OCI-LY7 (cell line): ENCODE data around the gene RRP15. TPM values are rescaled to one million over a fixed set of nuclear protein-coding genes. Genes with fewer than 3 reads are reported as not detected.

Experiments
- BruUV-seq: library from RNA; stranded (reverse); fragments of 400-500 nt; replicated peaks from 2 replicates; lab custom pipeline; 2021; lab: Mats Ljungman, UMichigan
- CTCF ChIA-PET: fragments of 300-600 bp; sonication (Branson Sonifier 250); formaldehyde crosslinking; loops from one replicate; lab custom pipeline; 2022; ENCODE audit warnings: antibody characterized with exemption; ENCODE audit not compliant: unreplicated experiment; lab: Charles Lee
- POLR2A ChIA-PET: fragments of 300-600 bp; sonication (Branson Sonifier 250); formaldehyde crosslinking; loops from one replicate; lab custom pipeline; 2022; ENCODE audit warnings: antibody characterized with exemption; lab: Charles Lee
- DNase-seq: peaks from one replicate; pipeline ENCODE4 v3.0.0-alpha.2; 2015; ENCODE audit warnings: low spot score
- H2AFZ ChIP-seq: fragments of 200-600 bp; sonication (generic), shearing (Covaris generic); 2 replicates; pipeline ENCODE4 v1.6.1; 2014; ENCODE audit warnings: mild to moderate bottlenecking, antibody characterized with exemption, low read length, moderate library complexity
- H3K27ac ChIP-seq: fragments of 200-600 bp; sonication (generic); 2 replicates; pipeline ENCODE4 v1.5.1; 2014; ENCODE audit warnings: mixed run types, low read depth, mild to moderate bottlenecking, moderate library complexity, low read length, inconsistent platforms; ENCODE audit not compliant: poor library complexity, severe bottlenecking
- H3K36me3 ChIP-seq: fragments of 200-600 bp; sonication (generic); 2 replicates; pipeline ENCODE4 v1.6.1; 2014; ENCODE audit warnings: mild to moderate bottlenecking, antibody characterized with exemption, low read length, moderate library complexity, mixed read lengths; ENCODE audit not compliant: insufficient read depth
- H3K4me1 ChIP-seq: fragments of 200-600 bp; sonication (generic); 2 replicates; pipeline ENCODE4 v1.5.1; 2014; ENCODE audit warnings: mild to moderate bottlenecking, low read length; ENCODE audit not compliant: insufficient read depth, poor library complexity, severe bottlenecking
- H3K4me2 ChIP-seq: fragments of 200-600 bp; sonication (generic); 2 replicates; pipeline ENCODE4 v1.6.1; 2014; ENCODE audit warnings: mild to moderate bottlenecking, low read length
- H3K4me3 ChIP-seq: fragments of 200-600 bp; sonication (generic); 2 replicates; pipeline ENCODE4 v1.5.1; 2014; ENCODE audit warnings: mild to moderate bottlenecking, low read depth, low read length; ENCODE audit not compliant: poor library complexity, severe bottlenecking
- H3K79me2 ChIP-seq: fragments of 200-600 bp; sonication (generic); 2 replicates; pipeline ENCODE4 v1.6.1; 2016; ENCODE audit warnings: low read depth, mild to moderate bottlenecking, low read length, moderate library complexity, mixed read lengths; ENCODE audit not compliant: insufficient read depth
- H3K9me2 ChIP-seq: fragments of 200-600 bp; sonication (generic); 2 replicates; pipeline ENCODE4 v1.6.1; 2016; ENCODE audit warnings: mild to moderate bottlenecking, low read length, mixed read lengths; ENCODE audit not compliant: insufficient read depth
- H3K9me3 ChIP-seq: fragments of 200-600 bp; sonication (generic); 2 replicates; pipeline ENCODE4 v1.6.1; 2014; ENCODE audit warnings: mild to moderate bottlenecking, mixed run types, low read length, mixed read lengths
- H4K20me1 ChIP-seq: fragments of 200-600 bp; sonication (generic); 2 replicates; pipeline ENCODE4 v1.6.1; 2014; ENCODE audit warnings: mild to moderate bottlenecking, antibody characterized with exemption, low read length, moderate library complexity, mixed read lengths; ENCODE audit not compliant: insufficient read depth
- CTCF ChIP-seq: fragments of 200-600 bp; sonication (generic); conservative IDR thresholded peaks from 2 replicates; pipeline ENCODE4 v1.5.1; 2014; ENCODE audit warnings: mild to moderate bottlenecking, antibody characterized with exemption, low read length, moderate library complexity, mixed read lengths
- EZH2phosphoT487 ChIP-seq: fragments of 200-600 bp; sonication (generic); IDR thresholded peaks from 2 replicates; pipeline ENCODE4 v1.6.1; 2018; ENCODE audit warnings: low read depth, borderline replicate concordance, mild to moderate bottlenecking, mixed run types, antibody characterized with exemption, low read length, moderate library complexity, mixed read lengths
- intact Hi-C: fragments of 100-400 bp; cut with micrococcal nuclease; formaldehyde crosslinking; loops from one replicate; pipeline ENCODE4 v1.10.0; 2022; ENCODE audit not compliant: unreplicated experiment
- total RNA-seq, 2 experiments: library from RNA; depleted of rRNA in 1 of 2; stranded (reverse); fragments of >200 nt in 1 of 2; shearing (Covaris generic) in 1 of 2; gene quantifications; 2 replicates each; pipeline ENCODE4 v1.2.3, GENCODE V29; 2014 to 2022

RRP15 gene
- total RNA-seq, 2 experiments from 2014 or later: 7.2 to 21.9 TPM

DNA sequence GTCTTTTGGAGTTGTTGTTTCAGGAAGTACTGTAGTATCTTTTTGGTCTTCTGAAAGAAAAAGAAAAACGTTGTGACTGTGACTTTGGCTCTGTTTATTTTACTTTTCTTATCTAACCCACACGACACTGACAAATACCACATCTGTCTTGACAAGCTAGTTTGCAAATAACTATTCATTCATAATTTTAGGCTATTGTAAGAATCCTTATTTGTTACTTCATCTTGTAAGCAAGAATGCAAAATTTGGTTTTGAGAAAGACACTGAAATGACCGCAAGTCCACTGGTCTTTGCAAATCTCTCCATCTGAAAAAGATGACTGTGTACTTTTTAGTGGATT is 72.8 kb downstream of the RRP15 start:
- intact Hi-C loops: no loop called here
- no peaks in the 10 kb centered on the region for H3K36me3 ChIP-seq
- H3K4me2 ChIP-seq: no peak overlapping the region
- H3K4me1 ChIP-seq: no peaks in the 10 kb centered on the region
- H4K20me1 ChIP-seq: no peaks in the 10 kb centered on the region
- no peak overlapping the region for H3K4me3 ChIP-seq
- POLR2A ChIA-PET: no interaction called here
- CTCF ChIA-PET: no interaction called here
- no peak for DNase-seq
- no peak overlapping the region for H2AFZ ChIP-seq
- TF ChIP-seq CTCF (no peak), EZH2phosphoT487 (no peak)
- no peak overlapping the region for H3K27ac ChIP-seq
- no TSS peak for BruUV-seq
- H3K9me2 ChIP-seq: no peaks in the 10 kb centered on the region
- no peaks in the 10 kb centered on the region for H3K79me2 ChIP-seq
- no peaks in the 10 kb centered on the region for H3K9me3 ChIP-seq

GRCh38 chr1:218361298-218362065 is 76.4 kb downstream of the RRP15 start:
- no peak for DNase-seq
- Histone ChIP-seq H3K4me3 (no peak overlapping the region), H3K4me2 (no peak overlapping the region), H2AFZ (no peak overlapping the region), H3K27ac (no peak overlapping the region), H3K9me3 (no peaks in the 10 kb centered on the region), H4K20me1 (no peaks in the 10 kb centered on the region), H3K79me2 (no peaks in the 10 kb centered on the region), H3K36me3 (no peaks in the 10 kb centered on the region), H3K4me1 (no peaks in the 10 kb centered on the region), H3K9me2 (no peaks in the 10 kb centered on the region)
- intact Hi-C loops: no loop called here
- no TSS peak for BruUV-seq
- TF ChIP-seq CTCF: peak; percentile 61
- no peak for TF ChIP-seq EZH2phosphoT487
- CTCF ChIA-PET: no interaction called here
- POLR2A ChIA-PET: no interaction called here

- Histone ChIP-seq H3K36me3 (no peaks in the 10 kb centered on the region), H3K9me3 (no peaks in the 10 kb centered on the region), H4K20me1 (no peaks in the 10 kb centered on the region), H3K4me2 (no peak overlapping the region), H3K9me2 (no peaks in the 10 kb centered on the region), H3K27ac (no peak overlapping the region), H3K79me2 (no peaks in the 10 kb centered on the region), H3K4me1 (no peaks in the 10 kb centered on the region), H2AFZ (no peak overlapping the region), H3K4me3 (no peak overlapping the region)
- intact Hi-C loops: no loop called here
- no peak for DNase-seq
- CTCF ChIA-PET: no interaction called here
- BruUV-seq: no TSS peak
- TF ChIP-seq EZH2phosphoT487 (no peak), CTCF (no peak)
- POLR2A ChIA-PET: no interaction called here
Measured at GRCh38 chr1:218362418-218363076, 77.5 kb downstream of the RRP15 start.
